Measurements from ENCODE around the gene PRKAG2.

DNA sequence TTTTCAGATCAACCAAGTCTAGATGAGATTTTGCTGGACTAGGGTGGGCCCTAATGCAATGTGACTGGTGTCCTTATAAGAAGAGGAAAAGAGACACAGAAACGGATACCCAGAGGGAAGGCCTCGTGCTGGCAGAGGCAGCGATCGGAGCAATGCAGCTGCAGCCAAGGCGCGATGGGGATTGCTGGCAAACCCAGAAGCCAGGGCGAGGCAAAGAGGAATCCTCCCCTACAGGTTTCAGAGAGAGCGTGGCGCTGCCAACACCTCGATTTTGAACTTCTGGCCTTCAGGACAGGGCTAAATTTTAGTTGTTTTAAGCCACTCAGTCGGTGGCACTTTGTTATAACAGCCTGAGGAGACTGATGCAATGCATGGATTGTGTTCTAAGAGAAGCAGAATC, 200.2 kb downstream of the PRKAG2 start:
- TF ChIP-seq, protein P1, sequence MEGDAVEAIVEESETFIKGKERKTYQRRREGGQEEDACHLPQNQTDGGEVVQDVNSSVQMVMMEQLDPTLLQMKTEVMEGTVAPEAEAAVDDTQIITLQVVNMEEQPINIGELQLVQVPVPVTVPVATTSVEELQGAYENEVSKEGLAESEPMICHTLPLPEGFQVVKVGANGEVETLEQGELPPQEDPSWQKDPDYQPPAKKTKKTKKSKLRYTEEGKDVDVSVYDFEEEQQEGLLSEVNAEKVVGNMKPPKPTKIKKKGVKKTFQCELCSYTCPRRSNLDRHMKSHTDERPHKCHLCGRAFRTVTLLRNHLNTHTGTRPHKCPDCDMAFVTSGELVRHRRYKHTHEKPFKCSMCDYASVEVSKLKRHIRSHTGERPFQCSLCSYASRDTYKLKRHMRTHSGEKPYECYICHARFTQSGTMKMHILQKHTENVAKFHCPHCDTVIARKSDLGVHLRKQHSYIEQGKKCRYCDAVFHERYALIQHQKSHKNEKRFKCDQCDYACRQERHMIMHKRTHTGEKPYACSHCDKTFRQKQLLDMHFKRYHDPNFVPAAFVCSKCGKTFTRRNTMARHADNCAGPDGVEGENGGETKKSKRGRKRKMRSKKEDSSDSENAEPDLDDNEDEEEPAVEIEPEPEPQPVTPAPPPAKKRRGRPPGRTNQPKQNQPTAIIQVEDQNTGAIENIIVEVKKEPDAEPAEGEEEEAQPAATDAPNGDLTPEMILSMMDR (IDR thresholded peaks at IDR 0.05; ENCODE audit: low read depth, low read length), result no peak
- no peak for TF ChIP-seq EZH2phosphoT487 (IDR thresholded peaks at IDR 0.05; ENCODE audit: low read depth)
